Choroid plexus epithelial cell (primary cell): ENCODE results near the gene CD74.

ENCODE experiments used
- DNase-seq: peaks from one replicate; pipeline ENCODE4 v3.0.0-alpha.2; 2010; ENCODE audit warnings: low read depth
- H3K4me3 ChIP-seq: 2 replicates; pipeline ENCODE4 v1.5.1; 2011; ENCODE audit warnings: low read depth, mild to moderate bottlenecking, control low read depth, low read length, moderate library complexity
- CTCF ChIP-seq: conservative IDR thresholded peaks from 2 replicates; pipeline ENCODE4 v1.5.1; 2011; ENCODE audit warnings: low read depth, mild to moderate bottlenecking, control low read depth, inconsistent platforms, low read length, moderate library complexity

The CD74 gene

DNA sequence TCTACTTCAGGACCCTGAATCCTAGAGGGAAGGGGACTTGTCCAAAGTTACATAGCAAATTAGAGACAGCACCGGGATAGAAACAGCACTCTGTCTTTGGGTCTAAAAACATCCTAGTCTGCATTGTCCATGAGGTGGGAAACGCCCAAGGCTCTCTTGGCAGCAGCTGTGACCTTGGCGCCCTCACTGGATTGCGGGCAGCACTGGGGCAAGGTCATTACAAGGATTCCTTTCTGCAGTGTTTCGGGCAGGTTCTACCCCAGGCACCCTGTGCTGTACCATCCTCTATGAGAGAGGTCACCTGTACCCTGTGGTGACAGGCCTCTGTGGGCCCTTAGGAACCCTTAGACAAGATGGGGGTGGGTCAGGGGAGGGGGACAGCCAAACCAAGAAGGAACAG lies 8.6 kb downstream of the CD74 start:
- no peak for DNase-seq
- no peak for TF ChIP-seq CTCF
- H3K4me3 ChIP-seq: no peak overlapping the region

GRCh38 chr5:150402901-150403342 lies 9.8 kb downstream of the CD74 start:
- DNase-seq: no peak
- TF ChIP-seq CTCF: no peak
- no peak overlapping the region for H3K4me3 ChIP-seq

DNA sequence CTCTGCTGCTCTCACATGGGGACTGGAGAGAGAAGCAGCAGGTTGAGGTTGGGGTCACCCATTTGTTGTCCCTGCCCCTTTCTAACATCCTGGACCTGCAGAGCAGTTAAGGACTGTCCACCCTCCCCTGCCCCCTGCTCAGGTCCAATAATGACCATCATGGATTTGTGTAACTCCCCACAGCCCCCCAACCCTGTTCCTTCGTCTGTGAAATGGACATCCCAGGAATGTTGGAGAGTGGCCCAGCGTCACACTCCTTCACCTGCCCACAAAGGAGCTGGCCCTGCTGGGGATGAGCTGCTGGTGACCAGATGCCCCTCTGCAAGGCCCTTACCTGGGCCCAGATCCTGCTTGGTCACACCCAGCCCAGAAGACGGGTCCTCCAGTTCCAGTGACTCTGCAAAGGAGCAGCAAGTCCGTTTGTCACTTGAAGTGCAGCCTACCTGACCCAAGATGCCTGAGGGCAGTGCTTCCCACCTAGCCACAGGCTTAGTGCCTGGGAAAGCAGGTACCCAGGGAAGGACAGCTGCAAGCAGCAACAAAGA lies 10.4 kb downstream of the CD74 start:
- DNase-seq: no peak
- TF ChIP-seq CTCF: no peak
- H3K4me3 ChIP-seq: no peak overlapping the region

DNA sequence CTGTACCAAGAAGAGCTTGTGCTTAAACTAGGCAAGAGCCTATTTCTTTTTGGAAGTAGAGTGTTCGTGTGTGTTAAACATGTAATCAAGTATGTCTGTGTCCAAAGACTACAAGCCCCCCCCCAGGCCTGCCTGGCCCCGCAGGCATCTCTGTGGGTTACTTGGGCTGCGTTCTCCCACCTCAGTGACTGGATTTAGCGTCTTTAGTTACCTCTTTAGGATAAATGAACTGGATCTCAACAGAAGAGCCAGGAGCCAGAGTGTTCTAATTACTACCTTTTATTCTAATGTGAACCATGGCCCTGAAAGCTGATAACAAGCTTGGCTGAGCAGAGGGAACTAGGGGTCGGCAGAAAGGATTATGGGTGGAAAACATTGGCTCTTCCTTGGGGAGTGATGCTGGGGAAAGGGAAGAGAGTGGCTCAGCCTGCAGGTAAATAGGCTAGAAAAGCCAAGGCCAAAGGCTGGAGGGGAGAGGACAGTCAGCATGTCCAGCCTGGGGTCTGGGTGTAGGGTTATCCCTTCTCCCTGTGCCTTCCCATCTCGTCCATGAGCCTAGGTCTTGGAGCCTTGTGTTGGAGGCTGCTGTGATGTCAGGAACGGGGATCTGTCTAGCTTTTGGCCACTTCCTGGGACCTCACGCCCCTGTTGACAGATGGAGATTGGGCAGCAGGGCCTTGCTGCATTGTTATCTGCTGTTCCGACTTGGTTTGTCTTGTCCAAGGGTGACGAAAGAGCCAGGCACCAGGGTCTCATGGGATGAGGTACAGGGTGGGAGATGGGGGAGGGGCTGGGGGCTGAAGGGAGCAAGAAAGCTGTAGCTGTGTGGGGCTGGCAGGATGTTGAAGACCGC lies 11.1 kb downstream of the CD74 start:
- H3K4me3 ChIP-seq: no peak overlapping the region
- no peak for TF ChIP-seq CTCF
- no peak for DNase-seq

DNA sequence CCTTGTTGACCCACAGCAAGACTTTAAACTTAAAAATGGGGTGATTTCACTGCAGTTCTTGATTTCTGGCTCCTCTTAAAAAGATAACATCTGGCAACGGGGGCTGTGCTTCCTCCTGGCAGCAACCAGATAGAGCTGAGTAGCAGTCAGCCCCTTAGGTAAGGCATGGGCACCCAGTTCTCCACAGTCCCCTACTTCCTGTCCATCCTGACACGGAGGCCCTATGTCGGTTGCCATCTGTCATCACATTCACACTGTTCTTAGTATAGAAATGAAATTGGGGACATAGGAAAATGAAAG lies 11.7 kb downstream of the CD74 start:
- H3K4me3 ChIP-seq: no peak overlapping the region
- DNase-seq: no peak
- no peak for TF ChIP-seq CTCF

DNA sequence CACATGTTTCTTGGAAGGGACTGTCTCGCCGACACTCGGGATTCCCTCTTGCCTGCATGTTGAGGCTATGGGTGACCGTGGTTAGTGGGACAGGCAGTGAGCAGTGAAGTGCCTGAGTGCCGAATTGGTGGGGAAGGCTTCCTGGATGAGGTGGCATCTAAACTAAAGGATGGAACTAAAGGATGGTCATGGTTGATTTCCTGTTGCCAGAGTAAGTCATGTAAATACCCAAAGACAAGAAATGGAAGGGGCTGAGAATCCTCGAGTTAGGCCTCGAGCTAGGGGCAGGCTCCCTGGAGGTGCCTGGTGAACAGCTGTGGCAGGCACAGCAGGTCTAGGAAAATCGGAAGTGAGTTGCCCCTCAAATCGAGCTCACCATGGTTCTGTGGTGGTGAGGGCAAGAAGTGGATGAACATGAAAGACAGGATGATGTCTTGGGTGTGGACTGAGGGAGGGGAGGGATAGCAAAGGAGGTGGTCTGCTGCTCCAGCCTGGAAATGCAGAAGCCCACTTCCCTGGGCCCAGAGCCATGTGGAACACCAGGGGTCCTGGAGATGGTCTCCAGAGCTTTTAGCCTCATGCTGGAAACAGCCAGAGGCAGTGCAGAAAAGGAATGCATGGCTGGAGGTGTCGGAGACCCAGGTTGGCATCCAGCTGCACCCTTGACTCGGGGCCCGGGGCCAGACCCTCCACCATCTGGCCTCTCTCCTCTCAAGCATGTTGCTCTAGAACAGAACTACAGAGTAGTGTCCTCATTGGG lies 12.2 kb downstream of the CD74 start:
- H3K4me3 ChIP-seq: no peak overlapping the region
- no peak for TF ChIP-seq CTCF
- no peak for DNase-seq
